Erythroblast (primary cell): ENCODE results near the gene PRKAA1.
A peak's percentile ranks its signal among the peaks of the same experiment; 100 is the strongest.
"Not testable (repeated sequence)": the region's sequence is repeated elsewhere in the genome, so short reads cannot be mapped to it uniquely, and the experiment has no call there.

ENCODE experiments used
- DNase-seq, 2 experiments: peaks; one replicate each; lab custom pipeline; 2025; lab: John Stamatoyannopoulos, UW
- GATA1 ChIP-seq: IDR thresholded peaks from 2 replicates; pipeline ENCODE4 v1.6.1; 2011; ENCODE audit warnings: low read depth, mild to moderate bottlenecking, control low read depth, low read length, moderate library complexity
- POLR2A ChIP-seq: IDR thresholded peaks from 2 replicates; pipeline ENCODE4 v1.6.1; 2011; ENCODE audit warnings: mild to moderate bottlenecking, low read length

The PRKAA1 gene

DNA sequence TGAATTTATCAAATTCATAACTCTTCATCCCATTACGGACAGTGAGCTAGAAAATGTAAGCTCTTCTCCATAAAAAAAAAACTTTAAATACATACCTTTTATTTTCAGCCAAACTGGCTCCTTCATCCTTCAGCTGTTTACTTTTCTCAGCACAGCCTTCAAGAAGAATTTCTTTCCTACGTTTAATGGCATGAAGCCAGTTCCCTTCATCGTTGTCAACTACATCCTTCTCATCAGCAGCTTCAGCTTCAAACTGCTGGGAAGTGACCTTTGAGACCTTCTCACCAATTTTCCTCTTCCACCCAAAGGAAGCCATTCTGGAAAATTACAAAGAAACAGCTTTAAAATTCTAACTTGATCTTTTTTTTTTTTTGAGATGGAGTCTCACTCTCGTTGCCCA lies 51.5 kb downstream of the PRKAA1 start:
- no peak for DNase-seq
- TF ChIP-seq GATA1 = no peak
- TF ChIP-seq POLR2A = no peak

DNA sequence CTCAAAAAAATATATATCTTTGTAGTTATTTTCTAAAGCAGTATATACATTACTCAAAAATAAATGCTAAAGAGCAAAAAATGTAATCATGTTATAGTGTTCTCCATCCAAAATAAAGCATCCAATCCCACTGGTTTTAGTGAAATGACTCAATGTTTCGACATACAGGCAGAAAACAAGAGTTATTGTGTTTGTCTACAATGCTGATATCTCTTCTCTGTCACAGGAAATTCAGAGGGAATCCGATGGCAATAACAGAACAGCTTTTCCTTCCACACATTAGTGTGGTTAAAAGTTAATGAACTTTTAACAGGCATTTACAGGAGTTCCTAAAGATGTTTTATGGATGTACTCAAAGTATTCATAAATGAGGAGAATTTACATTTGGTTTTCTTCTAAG lies 54.4 kb downstream of the PRKAA1 start:
- DNase-seq = no peak
- no peak for TF ChIP-seq GATA1
- TF ChIP-seq POLR2A = no peak

DNA sequence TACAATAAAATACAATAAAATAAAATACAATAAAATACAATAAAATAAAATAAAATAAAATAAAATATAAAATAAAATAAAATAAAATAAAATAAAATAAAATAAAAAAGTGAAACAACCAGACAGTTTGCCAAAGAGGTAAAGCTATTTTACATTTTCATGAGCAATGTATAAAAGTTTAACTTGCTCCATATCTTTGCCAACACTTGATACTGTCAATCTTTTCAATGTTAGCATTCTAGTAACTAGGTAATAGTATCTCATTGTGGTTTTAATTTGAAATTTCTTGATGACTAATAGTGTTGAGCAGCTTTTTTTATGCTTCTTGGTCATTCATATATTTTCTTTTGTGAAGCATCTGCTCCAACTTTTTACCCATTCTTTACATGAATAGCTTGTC lies 59.7 kb downstream of the PRKAA1 start:
- no peak for DNase-seq
- no peak for TF ChIP-seq POLR2A
- no peak for TF ChIP-seq GATA1

DNA sequence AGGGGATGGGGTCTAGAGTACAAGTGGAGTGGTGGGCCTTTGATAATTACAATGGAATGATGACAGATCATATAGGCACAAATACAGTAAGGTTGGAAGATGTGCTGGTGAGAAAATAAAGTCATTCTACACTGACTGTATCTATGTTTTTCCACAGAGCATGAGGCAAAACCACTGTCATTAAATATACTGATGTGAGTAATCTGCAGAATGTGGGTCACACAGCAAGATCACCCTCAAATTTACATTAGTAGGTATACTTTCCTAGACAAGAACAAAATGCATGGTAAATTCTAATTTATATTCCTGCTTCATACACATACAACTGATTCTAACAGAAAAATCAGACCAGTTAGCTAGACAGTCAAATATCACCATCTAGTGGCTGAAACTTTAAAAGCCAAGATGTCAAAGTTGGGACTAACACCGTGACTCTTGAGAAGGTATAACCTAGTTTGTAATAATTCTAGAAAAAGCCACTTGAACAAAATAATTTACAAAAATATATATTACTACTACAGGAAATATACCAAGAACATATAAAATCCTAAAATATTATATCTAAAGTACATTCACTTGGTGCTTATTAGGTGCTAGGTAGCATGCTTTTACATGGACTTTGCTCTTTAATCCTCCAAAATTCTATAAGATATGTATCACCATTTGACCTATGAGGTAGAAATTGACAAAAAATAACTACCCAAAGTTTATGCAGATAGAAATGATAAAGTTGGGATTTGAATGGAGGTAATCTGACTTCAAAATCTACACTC lies 61.9 kb downstream of the PRKAA1 start:
- TF ChIP-seq POLR2A (no peak), GATA1 (no peak)
- DNase-seq = peak; percentile 48 to 66

DNA sequence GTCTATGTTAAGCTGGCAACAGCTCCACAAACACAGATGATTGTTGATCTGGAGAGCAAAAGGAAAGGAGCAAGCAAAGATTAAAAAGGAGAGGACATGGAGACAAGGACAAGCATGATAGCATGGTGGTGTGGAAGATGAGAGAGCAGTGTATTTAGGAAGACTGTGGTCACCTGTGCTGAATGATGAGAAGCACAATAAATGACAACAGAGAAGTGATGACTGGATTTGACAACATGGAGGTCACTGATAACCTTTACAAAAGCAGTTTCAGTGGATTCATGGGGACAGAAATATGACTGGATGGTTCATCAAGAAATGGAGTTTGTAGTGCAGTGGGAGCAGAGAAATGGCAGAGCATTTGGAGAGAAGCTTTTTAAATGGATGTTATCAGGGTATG lies 62.6 kb downstream of the PRKAA1 start:
- TF ChIP-seq GATA1 (no peak), POLR2A (no peak)

DNA sequence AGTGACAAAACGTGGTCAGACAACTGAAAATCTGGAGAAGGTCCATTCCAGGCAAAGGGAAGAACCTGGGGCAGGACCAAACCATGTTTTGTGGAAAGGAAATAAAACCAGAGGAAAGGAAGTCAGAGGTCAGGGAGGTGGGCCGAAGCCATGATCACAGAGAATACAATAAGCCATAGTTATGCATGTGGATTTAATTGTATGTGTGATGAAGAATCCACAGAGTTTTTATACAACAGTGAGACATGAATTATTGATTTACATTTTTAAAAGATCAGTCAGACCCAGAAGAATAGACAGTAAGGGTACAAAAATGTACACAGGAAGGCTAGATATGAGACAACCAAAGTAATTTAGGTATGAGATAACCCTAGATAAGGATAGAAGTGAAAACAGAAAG lies 63.2 kb downstream of the PRKAA1 start:
- DNase-seq = no peak
- TF ChIP-seq GATA1 (no peak), POLR2A (no peak)

More for the DNA sequence above, 62.6 kb downstream of the PRKAA1 start:
- no peak for DNase-seq

DNA sequence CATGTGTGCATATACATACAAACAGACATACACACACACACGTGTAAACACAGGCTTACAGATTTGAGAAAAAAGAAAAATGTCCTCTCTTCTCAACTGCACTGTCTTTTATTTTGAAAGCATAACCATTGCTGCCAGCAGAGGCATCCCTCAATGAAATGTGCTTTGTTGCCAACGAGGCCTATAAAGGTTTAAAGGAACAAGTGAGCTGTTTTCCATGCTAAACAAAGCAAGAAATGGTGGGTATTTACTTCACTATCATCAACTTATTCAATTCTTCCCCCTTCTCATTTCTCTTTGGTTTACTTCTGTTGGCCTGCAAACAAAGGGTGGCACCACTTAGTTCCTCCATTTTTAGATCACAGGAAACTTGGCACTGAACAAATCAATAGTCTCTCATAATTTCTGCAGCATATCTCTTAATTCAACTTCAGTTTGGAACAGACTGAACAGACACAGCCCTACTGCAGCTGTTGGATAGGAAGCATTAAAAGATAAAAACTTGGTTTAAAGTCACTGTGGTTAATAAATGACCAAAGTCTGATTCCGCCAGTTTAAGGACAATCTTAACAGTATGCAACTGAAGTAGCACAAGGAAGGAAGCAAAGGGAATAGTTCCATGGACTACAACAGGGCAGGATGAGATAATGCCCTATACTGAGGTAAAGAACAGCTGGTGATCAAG lies 64.2 kb downstream of the PRKAA1 start:
- TF ChIP-seq POLR2A = no peak
- TF ChIP-seq GATA1 = no peak
- no peak for DNase-seq

DNA sequence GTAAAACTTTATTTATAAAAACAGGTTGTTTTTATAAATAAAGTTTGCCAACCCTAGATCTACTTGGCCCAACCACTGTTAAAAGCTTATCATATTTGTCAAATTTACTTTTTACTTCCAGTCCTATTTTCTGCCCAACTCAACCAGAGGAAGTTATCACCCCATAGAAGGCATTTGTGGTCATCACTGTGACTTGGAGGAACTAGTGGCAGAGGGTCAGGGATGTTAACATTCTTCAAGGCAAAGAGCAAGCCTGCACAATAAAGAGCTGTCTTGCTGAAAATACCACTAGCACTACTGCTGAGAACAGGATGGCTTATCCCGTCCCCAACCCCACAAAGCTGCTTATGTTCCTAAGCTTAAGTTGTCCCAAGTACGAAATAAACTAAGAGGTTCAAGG lies 64.7 kb downstream of the PRKAA1 start:
- no peak for DNase-seq
- TF ChIP-seq POLR2A (no peak), GATA1 (no peak)

DNA sequence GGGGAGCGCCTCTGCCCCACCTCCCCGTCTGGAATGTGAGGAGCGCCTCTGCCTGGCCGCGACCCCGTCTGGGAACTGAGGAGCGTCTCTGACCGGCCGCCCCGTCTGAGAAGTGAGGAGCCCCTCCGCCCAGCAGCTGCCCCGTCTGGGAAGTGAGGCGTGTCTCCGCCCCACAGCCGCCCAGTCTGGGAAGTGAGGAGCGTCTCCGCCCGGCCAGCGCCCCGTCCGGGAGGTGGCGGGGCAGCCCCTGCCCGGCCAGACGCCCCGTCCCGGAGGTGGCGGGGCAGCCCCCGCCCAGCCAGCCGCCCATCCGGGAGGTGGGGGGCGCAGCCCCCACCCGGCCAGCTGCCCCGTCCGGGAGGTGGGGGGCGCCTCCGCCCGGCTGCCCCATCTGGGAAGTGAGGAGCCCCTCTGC lies 75.7 kb downstream of the PRKAA1 start:
- DNase-seq = not testable (repeated sequence)

DNA sequence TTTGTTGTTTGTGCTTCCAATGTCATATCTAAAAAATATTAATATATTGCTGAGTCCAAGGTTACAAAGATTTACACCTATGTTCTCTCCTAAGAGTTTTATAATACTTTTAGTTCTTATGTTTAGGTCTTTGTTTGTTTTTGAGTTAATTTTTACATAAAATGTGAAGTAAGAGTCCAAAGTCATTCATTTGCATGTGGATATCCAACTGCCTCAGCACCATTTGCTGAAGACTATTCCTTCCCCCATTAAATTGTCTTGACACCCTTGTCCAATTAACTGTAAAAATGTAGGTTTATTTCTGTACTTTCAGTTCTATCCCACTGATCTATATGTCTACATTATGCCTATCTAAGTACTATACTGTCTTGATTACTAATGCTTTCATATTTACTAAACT lies 78.1 kb downstream of the PRKAA1 start:
- DNase-seq = no peak
- TF ChIP-seq GATA1 = no peak
- no peak for TF ChIP-seq POLR2A

DNA sequence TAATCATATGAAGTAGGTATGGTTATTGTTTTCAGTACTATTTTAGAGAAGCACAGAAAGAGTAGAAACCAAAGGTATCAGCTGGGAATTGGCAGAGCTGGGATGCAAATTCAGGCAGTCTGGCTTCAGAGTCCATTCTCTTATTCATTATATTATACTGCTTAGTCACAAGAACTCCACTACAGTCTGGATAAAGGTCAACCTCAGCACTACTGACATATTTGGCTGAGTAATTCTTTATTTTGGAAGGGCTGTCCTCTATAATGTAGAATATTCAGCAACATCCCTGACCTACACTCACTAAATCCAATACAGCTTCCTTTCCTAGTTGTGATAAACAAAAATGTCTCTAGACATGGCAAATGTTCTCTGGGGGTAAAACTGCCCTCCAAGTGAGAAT lies 80.9 kb downstream of the PRKAA1 start:
- no peak for DNase-seq
- TF ChIP-seq POLR2A = no peak

DNA sequence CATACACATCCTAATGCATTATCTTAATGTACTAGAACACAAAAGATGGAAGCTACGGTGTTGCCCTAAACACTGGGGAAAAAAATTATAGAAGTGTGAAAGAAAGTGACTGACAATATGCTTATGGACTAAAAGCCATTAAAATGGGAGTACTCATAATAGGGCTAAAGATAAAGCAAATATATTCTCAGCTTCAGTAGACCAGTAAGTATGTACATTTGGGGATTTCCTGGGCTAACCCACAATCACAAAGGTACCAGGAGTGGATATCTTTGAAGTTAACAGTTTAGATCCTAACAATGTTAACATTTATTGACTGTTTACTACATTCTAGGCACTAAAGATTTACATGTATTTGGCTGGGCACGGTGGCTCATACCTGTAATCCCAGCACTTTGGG lies 81.6 kb downstream of the PRKAA1 start:
- TF ChIP-seq POLR2A (no peak), GATA1 (no peak)
- no peak for DNase-seq

DNA sequence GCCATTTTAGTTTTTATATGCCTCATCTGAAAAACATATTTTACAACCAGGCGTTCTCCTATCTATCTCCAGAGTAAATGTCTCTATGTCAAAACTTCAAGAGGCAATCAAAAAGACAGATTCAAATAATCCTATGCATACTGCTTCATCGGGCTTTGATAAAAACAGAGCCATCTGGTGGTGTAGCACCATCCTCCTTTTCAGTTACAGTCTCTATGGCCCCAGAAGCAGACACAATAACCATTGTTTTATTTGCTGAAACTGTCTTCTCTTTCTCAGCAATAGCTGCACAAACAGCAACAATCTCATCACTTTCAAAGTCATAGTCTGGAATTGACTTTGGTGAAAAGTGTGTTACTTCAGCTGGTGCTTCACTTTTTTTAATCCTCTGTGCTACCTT lies 82.2 kb downstream of the PRKAA1 start:
- TF ChIP-seq GATA1 = no peak
- TF ChIP-seq POLR2A = no peak
- no peak for DNase-seq

DNA sequence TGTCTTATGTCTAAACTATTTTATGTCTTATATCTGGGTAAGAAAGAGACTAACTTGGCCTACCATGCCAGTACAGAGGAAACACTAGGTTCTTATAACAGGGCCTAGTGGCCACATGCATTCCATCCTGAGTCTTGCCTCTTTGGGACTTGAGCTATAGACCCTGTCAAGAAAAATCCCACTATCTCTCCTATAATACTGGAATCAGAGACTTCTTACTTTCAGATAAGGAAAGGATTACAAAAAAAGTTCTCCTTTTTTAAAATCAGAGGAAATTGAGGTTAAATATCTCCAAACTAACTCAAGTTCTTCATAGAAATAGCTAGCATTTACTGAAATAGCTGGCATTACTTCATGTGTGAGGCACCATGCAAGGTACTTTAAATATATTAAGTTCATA lies 84.2 kb downstream of the PRKAA1 start:
- TF ChIP-seq POLR2A = no peak
- TF ChIP-seq GATA1 = no peak
- no peak for DNase-seq

DNA sequence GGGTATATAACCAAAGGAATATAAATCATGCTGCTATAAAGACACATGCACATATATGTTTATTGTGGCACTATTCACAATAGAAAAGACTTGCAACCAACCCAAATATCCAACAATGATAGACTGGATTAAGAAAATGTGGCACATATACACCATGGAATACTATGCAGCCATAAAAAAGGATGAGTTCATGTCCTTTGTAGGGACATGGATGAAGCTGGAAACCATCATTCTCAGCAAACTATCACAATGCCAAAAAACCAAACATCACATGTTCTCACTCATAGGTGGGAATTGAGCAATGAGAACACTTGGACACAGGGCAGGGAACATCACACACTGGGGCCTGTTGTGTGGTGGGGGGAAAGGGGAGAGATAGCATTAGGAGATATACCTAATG lies 87.6 kb downstream of the PRKAA1 start:
- DNase-seq = not testable (repeated sequence)
